Mammary epithelial cell (primary cell): ENCODE results near the gene RARS1.

ENCODE experiments used
- EZH2 ChIP-seq: IDR thresholded peaks from 2 replicates; pipeline ENCODE4 v1.6.1; 2012; ENCODE audit warnings: low read length, inconsistent platforms, borderline replicate concordance
- TF ChIP-seq, protein P1 (sequence below), 2 donors: IDR thresholded peaks in 1 of 2; conservative IDR thresholded peaks in 1 of 2; 2 replicates each; pipeline ENCODE4 v1.5.1; 2011 to 2012; ENCODE audit warnings: inconsistent platforms in 2 of 2, low read length in 2 of 2, mild to moderate bottlenecking in 2 of 2, control low read depth in 1 of 2, low read depth in 1 of 2; ENCODE audit not compliant: insufficient read depth in 1 of 2; ENCODE audit errors: extremely low read depth in 1 of 2

DNA sequence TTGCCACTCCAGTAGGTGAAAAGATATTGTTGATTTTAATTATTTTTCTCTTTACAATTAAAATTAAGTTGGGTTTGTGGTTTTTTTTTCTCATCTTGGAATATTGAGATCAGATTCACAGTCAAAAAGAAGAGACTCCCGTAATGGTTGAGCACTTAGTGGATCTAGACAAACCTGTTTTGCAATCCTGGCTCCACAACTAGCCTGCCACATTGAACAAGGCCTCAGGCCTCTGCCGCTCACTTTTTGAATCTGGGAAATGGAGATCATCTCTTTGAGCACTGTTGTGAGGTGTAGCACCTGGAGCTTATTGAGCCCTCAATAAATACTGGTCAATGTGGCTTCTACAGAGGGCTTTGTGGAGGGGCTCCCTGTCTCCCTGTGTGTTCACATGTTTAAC lies 37.1 kb upstream of the RARS1 start:
- TF ChIP-seq EZH2: no peak
- TF ChIP-seq, protein P1, sequence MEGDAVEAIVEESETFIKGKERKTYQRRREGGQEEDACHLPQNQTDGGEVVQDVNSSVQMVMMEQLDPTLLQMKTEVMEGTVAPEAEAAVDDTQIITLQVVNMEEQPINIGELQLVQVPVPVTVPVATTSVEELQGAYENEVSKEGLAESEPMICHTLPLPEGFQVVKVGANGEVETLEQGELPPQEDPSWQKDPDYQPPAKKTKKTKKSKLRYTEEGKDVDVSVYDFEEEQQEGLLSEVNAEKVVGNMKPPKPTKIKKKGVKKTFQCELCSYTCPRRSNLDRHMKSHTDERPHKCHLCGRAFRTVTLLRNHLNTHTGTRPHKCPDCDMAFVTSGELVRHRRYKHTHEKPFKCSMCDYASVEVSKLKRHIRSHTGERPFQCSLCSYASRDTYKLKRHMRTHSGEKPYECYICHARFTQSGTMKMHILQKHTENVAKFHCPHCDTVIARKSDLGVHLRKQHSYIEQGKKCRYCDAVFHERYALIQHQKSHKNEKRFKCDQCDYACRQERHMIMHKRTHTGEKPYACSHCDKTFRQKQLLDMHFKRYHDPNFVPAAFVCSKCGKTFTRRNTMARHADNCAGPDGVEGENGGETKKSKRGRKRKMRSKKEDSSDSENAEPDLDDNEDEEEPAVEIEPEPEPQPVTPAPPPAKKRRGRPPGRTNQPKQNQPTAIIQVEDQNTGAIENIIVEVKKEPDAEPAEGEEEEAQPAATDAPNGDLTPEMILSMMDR (conservative IDR thresholded peaks at IDR 0.05 in 1 of 2, IDR thresholded peaks at IDR 0.05 in 1 of 2; ENCODE audit: extremely low read depth in 1 of 2, insufficient read depth in 1 of 2, low read depth in 1 of 2, low read length in 2 of 2): no peak
